Liver (tissue), 3 donors: ENCODE measurements around the gene OTOP3.

Experiments used
- CTCF ChIP-seq: fragments of 150-350 bp; IDR thresholded peaks from 2 replicates; pipeline ENCODE4 v1.5.1; 2017; ENCODE audit warnings: improper control_type of control experiment, low read depth, low read length; ENCODE audit not compliant: missing input control
- EGR1 ChIP-seq, 2 donors: IDR thresholded peaks; 2 replicates each; pipeline ENCODE4 v1.6.1; 2016 to 2018; ENCODE audit warnings: antibody characterized with exemption in 2 of 2, low read depth in 2 of 2
- GABPA ChIP-seq, 2 donors: IDR thresholded peaks in 1 of 2; conservative IDR thresholded peaks in 1 of 2; 2 replicates each; pipeline ENCODE4 v1.6.1; 2016; ENCODE audit warnings: antibody characterized with exemption in 2 of 2, mild to moderate bottlenecking in 1 of 2, moderate library complexity in 1 of 2
- MAX ChIP-seq: IDR thresholded peaks from 2 replicates; pipeline ENCODE4 v1.6.1; 2016; ENCODE audit warnings: antibody characterized with exemption
- SP1 ChIP-seq: IDR thresholded peaks from 2 replicates; pipeline ENCODE4 v1.6.1; 2018; ENCODE audit warnings: antibody characterized with exemption, mild to moderate bottlenecking
- TAF1 ChIP-seq: conservative IDR thresholded peaks from 2 replicates; pipeline ENCODE4 v1.6.1; 2016; ENCODE audit warnings: antibody characterized with exemption, mild to moderate bottlenecking
- YY1 ChIP-seq: IDR thresholded peaks from 2 replicates; pipeline ENCODE4 v1.6.1; 2016; ENCODE audit warnings: antibody characterized with exemption, mild to moderate bottlenecking
- TF ChIP-seq, protein P1 (sequence below): IDR thresholded peaks from 2 replicates; pipeline ENCODE4 v1.6.1; 2016; ENCODE audit warnings: antibody characterized with exemption
- TF ChIP-seq, protein P2 (sequence below): IDR thresholded peaks from 2 replicates; pipeline ENCODE4 v1.6.1; 2016; ENCODE audit warnings: antibody characterized with exemption, mild to moderate bottlenecking
- donor health status: healthy.
- donor health status: healthy.

DNA sequence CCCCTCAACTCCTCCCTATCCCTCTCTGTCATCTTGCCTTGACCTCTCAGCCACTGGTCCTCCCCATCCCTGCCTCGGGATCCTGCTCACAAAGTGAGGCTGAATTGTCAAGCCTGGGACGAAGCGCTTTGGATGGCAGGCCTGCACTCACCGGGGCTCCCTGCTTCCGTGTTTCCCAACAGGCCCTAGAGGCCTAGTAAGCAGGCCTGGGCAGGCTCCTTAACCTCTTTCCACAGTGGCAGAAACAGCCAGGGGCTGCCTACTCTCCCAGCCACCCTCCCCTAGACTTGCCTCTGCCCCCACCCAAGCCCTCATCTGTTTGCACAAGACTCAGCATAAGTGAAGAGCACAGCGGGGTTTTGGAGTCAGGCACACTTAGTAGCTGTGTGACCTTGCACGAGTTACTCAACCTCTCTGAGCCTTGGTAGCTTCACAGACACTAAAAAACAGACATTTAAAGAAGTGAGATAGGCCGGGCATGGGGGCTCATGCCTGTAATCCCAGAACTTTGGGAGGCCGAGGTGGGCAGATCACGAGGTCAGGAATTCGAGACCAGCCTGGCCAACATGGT is 37.2 kb upstream of the OTOP3 start:
- TF ChIP-seq CTCF, result no peak
- no peak for TF ChIP-seq TAF1
- TF ChIP-seq, protein P1, sequence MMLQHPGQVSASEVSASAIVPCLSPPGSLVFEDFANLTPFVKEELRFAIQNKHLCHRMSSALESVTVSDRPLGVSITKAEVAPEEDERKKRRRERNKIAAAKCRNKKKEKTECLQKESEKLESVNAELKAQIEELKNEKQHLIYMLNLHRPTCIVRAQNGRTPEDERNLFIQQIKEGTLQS, result no peak
- TF ChIP-seq, protein P2, sequence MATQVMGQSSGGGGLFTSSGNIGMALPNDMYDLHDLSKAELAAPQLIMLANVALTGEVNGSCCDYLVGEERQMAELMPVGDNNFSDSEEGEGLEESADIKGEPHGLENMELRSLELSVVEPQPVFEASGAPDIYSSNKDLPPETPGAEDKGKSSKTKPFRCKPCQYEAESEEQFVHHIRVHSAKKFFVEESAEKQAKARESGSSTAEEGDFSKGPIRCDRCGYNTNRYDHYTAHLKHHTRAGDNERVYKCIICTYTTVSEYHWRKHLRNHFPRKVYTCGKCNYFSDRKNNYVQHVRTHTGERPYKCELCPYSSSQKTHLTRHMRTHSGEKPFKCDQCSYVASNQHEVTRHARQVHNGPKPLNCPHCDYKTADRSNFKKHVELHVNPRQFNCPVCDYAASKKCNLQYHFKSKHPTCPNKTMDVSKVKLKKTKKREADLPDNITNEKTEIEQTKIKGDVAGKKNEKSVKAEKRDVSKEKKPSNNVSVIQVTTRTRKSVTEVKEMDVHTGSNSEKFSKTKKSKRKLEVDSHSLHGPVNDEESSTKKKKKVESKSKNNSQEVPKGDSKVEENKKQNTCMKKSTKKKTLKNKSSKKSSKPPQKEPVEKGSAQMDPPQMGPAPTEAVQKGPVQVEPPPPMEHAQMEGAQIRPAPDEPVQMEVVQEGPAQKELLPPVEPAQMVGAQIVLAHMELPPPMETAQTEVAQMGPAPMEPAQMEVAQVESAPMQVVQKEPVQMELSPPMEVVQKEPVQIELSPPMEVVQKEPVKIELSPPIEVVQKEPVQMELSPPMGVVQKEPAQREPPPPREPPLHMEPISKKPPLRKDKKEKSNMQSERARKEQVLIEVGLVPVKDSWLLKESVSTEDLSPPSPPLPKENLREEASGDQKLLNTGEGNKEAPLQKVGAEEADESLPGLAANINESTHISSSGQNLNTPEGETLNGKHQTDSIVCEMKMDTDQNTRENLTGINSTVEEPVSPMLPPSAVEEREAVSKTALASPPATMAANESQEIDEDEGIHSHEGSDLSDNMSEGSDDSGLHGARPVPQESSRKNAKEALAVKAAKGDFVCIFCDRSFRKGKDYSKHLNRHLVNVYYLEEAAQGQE, result no peak
- TF ChIP-seq EGR1 (IDR thresholded peaks at IDR 0.05; ENCODE audit: low read depth in 2 of 2), result no peak
- TF ChIP-seq SP1, result no peak
- no peak for TF ChIP-seq YY1
- TF ChIP-seq MAX, result no peak
- no peak for TF ChIP-seq GABPA (IDR thresholded peaks at IDR 0.05 in 1 of 2, conservative IDR thresholded peaks at IDR 0.05 in 1 of 2)
